ENCODE measurements around the gene BHMT2. TPM values are rescaled to one million over a fixed set of nuclear protein-coding genes. Genes with fewer than 3 reads are reported as not detected.

BHMT2 gene
- total and polyA plus RNA-seq, 2 experiments from 2014 or later = 1.7 to 1.9 TPM

- TF ChIP-seq ZNF462 (CRISPR knock-in tag; IDR thresholded peaks at IDR 0.05) (no peak), ETS1 (IDR thresholded peaks at IDR 0.05) (no peak), ZNF114 (CRISPR knock-in tag; IDR thresholded peaks at IDR 0.05) (no peak), JUNB (IDR thresholded peaks at IDR 0.05; ENCODE audit: unreplicated experiment) (no peak), NANOG (IDR thresholded peaks at IDR 0.05; ENCODE audit: borderline replicate concordance) (no peak), POLR2AphosphoS5 (IDR thresholded peaks at IDR 0.05; ENCODE audit: low read depth) (no peak), CTCF (conservative IDR thresholded peaks at IDR 0.05; ENCODE audit: low read depth in 2 of 2) (no peak)
Observed at GRCh38 chr5:79055017-79055416, 14.6 kb upstream of the BHMT2 start (continued).

GRCh38 chr5:79056847-79057246 lies 12.7 kb upstream of the BHMT2 start:
- no peaks in the 10 kb centered on the region for H3K9me3 Mint-ChIP-seq
- Histone ChIP-seq H3K4me3 (no peak overlapping the region), H3K4me1 (ENCODE audit: insufficient read depth) (no peaks in the 10 kb centered on the region), H3K9me2 (ENCODE audit: insufficient read depth) (no peaks in the 10 kb centered on the region; the same call in 1 of the 2 replicates), H3K36me3 (ENCODE audit: insufficient read depth) (no peaks in the 10 kb centered on the region), H3K27ac (ENCODE audit: low read depth) (no peak overlapping the region), H3F3A (replicated peaks; ENCODE audit: low read depth) (no peaks in the 10 kb centered on the region), H2AFZ (no peak overlapping the region), H3K4me2 (no peak overlapping the region), H3K27me3 (ENCODE audit: insufficient read depth) (no peaks in the 10 kb centered on the region), H3K79me2 (replicated peaks; ENCODE audit: insufficient read depth) (no peaks in the 10 kb centered on the region), H4K20me1 (replicated peaks; ENCODE audit: insufficient read depth) (no peaks in the 10 kb centered on the region)
- ATAC-seq (no peak), DNase-seq (ENCODE audit: low spot score) (no peak)
- no peak overlapping the region for H3K27ac Mint-ChIP-seq
- no peaks in the 10 kb centered on the region for H3K27me3 Mint-ChIP-seq (ENCODE audit: insufficient read depth, low read depth, poor library complexity)
- H3K4me1 Mint-ChIP-seq = peaks cover 6% of the 10 kb centered on the region; the same call in 2 of the 3 replicates
- no peak overlapping the region for H3K4me3 Mint-ChIP-seq
- H3K36me3 Mint-ChIP-seq (ENCODE audit: low read depth) = no peaks in the 10 kb centered on the region
- TF ChIP-seq EZH2 (IDR thresholded peaks at IDR 0.05; ENCODE audit: low read depth, unreplicated experiment) (no peak), ETS1 (IDR thresholded peaks at IDR 0.05) (no peak), NANOG (IDR thresholded peaks at IDR 0.05; ENCODE audit: borderline replicate concordance) (no peak)
